ENCODE data around the gene PCDHGA6. TPM values are rescaled to one million over a fixed set of nuclear protein-coding genes. Genes with fewer than 3 reads are reported as not detected.
"Not testable (repeated sequence)": the region's sequence is repeated elsewhere in the genome, so short reads cannot be mapped to it uniquely, and the experiment has no call there.

Gene PCDHGA6
- total RNA-seq (0.47 TPM), polyA plus RNA-seq (1.2 TPM)
- long read RNA-seq, donor 1, full-length matches to known transcripts = 1 of 1 reads
- long read RNA-seq, donor 1, partial matches to known transcripts = 0 of 1 reads
- long read RNA-seq, donor 1, other reads (novel, unspliced or antisense) = 0 of 1 reads
- long read RNA-seq, donor 2 = 0 reads
- long read RNA-seq, donor 3 = 0 reads
- long read RNA-seq, donor 4 = 0 reads
- long read RNA-seq, donor 5, full-length matches to known transcripts = 2 of 2 reads
- long read RNA-seq, donor 5, partial matches to known transcripts = 0 of 2 reads
- long read RNA-seq, donor 5, other reads (novel, unspliced or antisense) = 0 of 2 reads
- long read RNA-seq, donor 6 = 0 reads
- long read RNA-seq, donor 7 = 0 reads
- long read RNA-seq, donor 8, full-length matches to known transcripts = 1 of 1 reads
- long read RNA-seq, donor 8, partial matches to known transcripts = 0 of 1 reads
- long read RNA-seq, donor 8, other reads (novel, unspliced or antisense) = 0 of 1 reads
- long read RNA-seq, donor 9, full-length matches to known transcripts = 1 of 1 reads
- long read RNA-seq, donor 9, partial matches to known transcripts = 0 of 1 reads
- long read RNA-seq, donor 9, other reads (novel, unspliced or antisense) = 0 of 1 reads
- long read RNA-seq, donor 10 = 0 reads

DNA sequence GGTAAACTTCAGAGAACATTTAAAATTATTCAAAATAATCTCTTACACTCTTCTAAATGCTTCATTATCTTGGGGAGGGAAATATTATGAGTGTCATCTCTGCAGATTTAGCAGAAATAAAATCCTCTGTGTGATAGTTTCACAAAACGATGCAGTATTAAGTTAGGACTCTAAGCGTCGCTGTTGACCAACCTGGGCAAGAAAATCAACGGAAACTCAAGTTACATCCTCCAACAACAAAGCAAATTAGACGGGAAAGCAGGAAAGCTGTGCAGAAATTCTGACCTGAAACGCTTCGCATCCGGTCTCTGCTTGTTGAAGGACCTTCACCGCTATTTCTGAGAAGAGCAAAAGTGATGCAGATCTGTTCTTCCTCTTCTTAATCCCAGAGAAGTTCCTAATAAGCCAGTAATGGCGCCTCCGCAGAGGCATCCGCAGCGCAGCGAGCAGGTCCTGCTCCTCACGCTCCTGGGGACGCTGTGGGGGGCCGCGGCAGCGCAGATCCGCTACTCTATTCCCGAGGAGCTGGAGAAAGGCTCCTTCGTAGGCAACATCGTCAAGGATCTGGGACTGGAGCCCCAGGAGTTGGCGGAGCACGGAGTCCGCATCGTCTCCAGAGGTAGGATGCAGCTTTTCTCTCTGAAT, at the start of gene PCDHGA6:
Gene PCDHGA6, plus strand, starts transcription at position 219 of the 645 bp plus-strand sequence. Its CDS starts 193 bp downstream, at position 412.
- 28% methylated on average over 27 of the region's 27 CpGs for WGBS
- Histone ChIP-seq H3K27ac (ENCODE audit: low read depth in 1 of 2, low read length in 1 of 2) (no peak within 1 kb of the TSS), H3K4me1 (ENCODE audit: control insufficient read depth in 2 of 2, insufficient read depth in 2 of 2, low read length in 2 of 2) (no peaks in the 10 kb centered on the region), H3K27me3 (ENCODE audit: control insufficient read depth in 2 of 2, insufficient read depth in 1 of 2, low read length in 1 of 2) (peaks cover 0 to 61% of the 10 kb centered on the region in 2 donors), H3K4me3 (ENCODE audit: low read length in 2 of 2) (no peak within 1 kb of the TSS), H3K9me3 (ENCODE audit: control insufficient read depth in 2 of 2, insufficient read depth in 1 of 2, low read length in 1 of 2) (peaks cover 12 to 54% of the 10 kb centered on the region in 2 donors), H3K36me3 (ENCODE audit: control insufficient read depth in 2 of 2, insufficient read depth in 2 of 2, low read length in 1 of 2) (no peaks in the 10 kb centered on the region)
- DNase-seq (ENCODE audit: low read depth in 6 of 9, low spot score in 9 of 9) = peak in 1 of 9 donors; percentile 9

DNA sequence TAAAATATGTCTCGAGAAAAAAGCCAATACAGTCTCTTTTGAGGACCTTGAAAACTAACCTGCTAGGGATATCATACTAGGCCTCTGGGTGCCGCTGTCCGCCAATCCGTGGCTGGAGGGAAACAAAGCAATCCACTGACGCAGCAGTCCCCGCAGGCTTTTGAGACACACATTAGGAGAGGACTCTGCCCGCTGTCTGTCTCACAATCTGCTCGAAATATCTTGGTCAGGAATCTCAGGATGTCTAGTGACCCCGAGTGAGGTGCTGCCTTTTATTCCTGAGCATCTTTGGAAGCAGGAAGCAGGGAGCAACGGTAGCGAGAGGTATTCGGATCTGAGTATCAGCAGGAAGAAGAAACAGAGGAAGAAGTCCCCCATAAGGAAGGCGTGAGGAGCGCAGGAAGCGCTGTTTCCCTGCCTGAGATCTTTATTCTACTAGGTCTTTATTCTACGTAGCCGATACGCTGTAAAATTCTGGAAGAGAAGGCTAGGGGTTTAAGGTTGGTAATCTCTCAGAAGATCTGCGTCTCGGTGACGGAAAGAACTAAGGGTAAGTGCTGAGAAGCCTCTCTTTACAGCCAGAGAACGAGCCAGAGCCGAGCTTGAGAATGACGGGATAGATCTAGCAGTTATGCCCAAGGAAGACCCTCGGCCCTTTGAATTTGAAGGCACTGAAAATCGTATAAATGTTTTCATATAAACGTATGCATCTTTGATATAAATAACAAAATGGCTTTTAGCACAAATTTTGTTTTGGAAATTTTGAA, 47.4 kb upstream of the PCDHGA6 start:
- peak overlapping the region; percentile 42 to 45 for H3K4me3 ChIP-seq (ENCODE audit: low read length in 2 of 2)
- 13% methylated on average over 27 of the region's 27 CpGs for WGBS
- peaks cover 0 to 2% of the 10 kb centered on the region in 2 donors for H3K4me1 ChIP-seq (ENCODE audit: control insufficient read depth in 2 of 2, insufficient read depth in 2 of 2, low read length in 2 of 2)
- H3K27me3 ChIP-seq (ENCODE audit: control insufficient read depth in 2 of 2, insufficient read depth in 1 of 2, low read length in 1 of 2) = peaks cover 6 to 14% of the 10 kb centered on the region in 2 donors
- peaks cover 2 to 14% of the 10 kb centered on the region in 2 donors for H3K9me3 ChIP-seq (ENCODE audit: control insufficient read depth in 2 of 2, insufficient read depth in 1 of 2, low read length in 1 of 2)
- DNase-seq (ENCODE audit: low read depth in 6 of 9, low spot score in 9 of 9) = peak; percentile 30 to 74 (median 52)
- H3K36me3 ChIP-seq (ENCODE audit: control insufficient read depth in 2 of 2, insufficient read depth in 2 of 2, low read length in 1 of 2) = no peaks in the 10 kb centered on the region
- no peak overlapping the region for H3K27ac ChIP-seq (ENCODE audit: low read depth in 1 of 2, low read length in 1 of 2)

DNA sequence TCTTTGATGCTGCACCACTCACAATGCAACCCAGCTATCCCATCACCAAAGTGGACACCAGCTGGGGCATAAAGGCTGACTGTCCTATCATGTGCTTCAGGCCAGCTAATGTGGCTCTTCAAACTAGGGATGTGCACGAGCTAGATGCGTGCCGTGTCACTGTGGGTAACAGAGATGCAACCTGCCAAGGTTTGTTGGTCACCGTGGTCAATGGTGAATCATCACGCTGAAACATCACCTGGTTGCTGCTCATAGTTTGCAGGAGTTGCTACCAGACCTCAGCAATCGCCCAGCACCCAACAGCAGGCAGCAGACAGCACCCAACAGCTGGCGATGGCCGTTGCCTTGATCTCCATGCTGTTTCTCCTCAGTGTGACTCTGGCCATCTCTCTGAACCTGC, 45.5 kb upstream of the PCDHGA6 start:
- Histone ChIP-seq H3K4me1 (ENCODE audit: control insufficient read depth in 2 of 2, insufficient read depth in 2 of 2, low read length in 2 of 2) (no peaks in the 10 kb centered on the region), H3K27me3 (ENCODE audit: control insufficient read depth in 2 of 2, insufficient read depth in 1 of 2, low read length in 1 of 2) (peaks cover 6 to 24% of the 10 kb centered on the region in 2 donors), H3K4me3 (ENCODE audit: low read length in 2 of 2) (no peak overlapping the region), H3K36me3 (ENCODE audit: control insufficient read depth in 2 of 2, insufficient read depth in 2 of 2, low read length in 1 of 2) (no peaks in the 10 kb centered on the region), H3K27ac (ENCODE audit: low read depth in 1 of 2, low read length in 1 of 2) (no peak overlapping the region), H3K9me3 (ENCODE audit: control insufficient read depth in 2 of 2, insufficient read depth in 1 of 2, low read length in 1 of 2) (peaks cover 4 to 24% of the 10 kb centered on the region in 2 donors)
- DNase-seq (ENCODE audit: low read depth in 6 of 9, low spot score in 9 of 9) = no peak
- 84% methylated on average over 8 of the region's 8 CpGs for WGBS

DNA sequence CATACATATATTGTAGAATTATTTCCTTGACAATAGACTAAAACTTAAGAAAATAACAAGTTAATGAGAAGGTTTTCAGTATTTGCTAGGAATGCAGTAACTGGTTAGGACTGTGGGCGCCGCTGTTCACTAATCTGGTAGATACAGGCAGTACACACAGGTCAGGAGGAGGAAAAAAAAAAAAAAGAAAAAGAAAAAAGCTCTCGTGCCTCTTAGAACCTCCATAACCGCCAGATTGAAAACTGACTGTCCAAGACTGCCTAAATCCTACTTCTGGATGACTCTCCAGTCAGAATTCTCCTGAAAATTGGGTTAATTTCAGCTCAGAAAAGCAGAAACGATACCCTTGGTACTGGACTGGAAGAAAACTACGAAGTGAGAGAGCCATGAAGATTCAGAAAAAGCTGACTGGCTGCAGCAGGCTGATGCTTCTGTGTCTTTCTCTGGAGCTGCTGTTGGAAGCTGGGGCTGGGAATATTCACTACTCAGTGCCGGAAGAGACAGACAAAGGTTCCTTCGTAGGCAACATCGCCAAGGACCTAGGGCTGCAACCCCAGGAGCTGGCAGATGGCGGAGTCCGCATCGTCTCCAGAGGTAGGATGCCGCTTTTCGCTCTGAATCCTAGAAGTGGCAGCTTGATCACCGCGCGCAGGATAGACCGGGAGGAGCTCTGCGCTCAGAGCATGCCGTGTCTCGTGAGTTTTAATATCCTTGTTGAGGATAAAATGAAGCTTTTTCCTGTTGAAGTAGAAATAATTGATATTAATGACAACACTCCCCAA, 43.2 kb upstream of the PCDHGA6 start, which contains the start of gene PCDHGA1:
Gene PCDHGA1, plus strand, starts transcription at position 216 of the 782 bp plus-strand sequence.
- DNase-seq (ENCODE audit: low read depth in 6 of 9, low spot score in 9 of 9) = peak in 1 of 9 donors; percentile 11

DNA sequence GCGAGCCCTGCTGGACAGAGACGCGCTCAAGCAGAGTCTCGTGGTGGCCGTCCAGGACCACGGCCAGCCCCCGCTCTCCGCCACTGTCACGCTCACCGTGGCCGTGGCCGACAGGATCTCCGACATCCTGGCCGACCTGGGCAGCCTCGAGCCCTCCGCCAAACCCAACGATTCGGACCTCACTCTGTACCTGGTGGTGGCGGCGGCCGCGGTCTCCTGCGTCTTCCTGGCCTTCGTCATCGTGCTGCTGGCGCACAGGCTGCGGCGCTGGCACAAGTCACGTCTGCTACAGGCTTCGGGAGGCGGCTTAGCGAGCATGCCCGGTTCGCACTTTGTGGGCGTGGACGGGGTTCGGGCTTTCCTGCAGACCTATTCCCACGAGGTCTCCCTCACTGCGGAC, 41.1 kb upstream of the PCDHGA6 start:
- peaks cover 6 to 30% of the 10 kb centered on the region in 2 donors for H3K27me3 ChIP-seq (ENCODE audit: control insufficient read depth in 2 of 2, insufficient read depth in 1 of 2, low read length in 1 of 2)

More for the DNA sequence above, 43.2 kb upstream of the PCDHGA6 start, which contains the start of gene PCDHGA1:
- peaks cover 4 to 24% of the 10 kb centered on the region in 2 donors for H3K9me3 ChIP-seq (ENCODE audit: control insufficient read depth in 2 of 2, insufficient read depth in 1 of 2, low read length in 1 of 2)
- H3K36me3 ChIP-seq (ENCODE audit: control insufficient read depth in 2 of 2, insufficient read depth in 2 of 2, low read length in 1 of 2) = no peaks in the 10 kb centered on the region
- H3K27me3 ChIP-seq (ENCODE audit: control insufficient read depth in 2 of 2, insufficient read depth in 1 of 2, low read length in 1 of 2) = peaks cover 6 to 33% of the 10 kb centered on the region in 2 donors
- no peak within 1 kb of the TSS for H3K27ac ChIP-seq (ENCODE audit: low read depth in 1 of 2, low read length in 1 of 2)
- no peaks in the 10 kb centered on the region for H3K4me1 ChIP-seq (ENCODE audit: control insufficient read depth in 2 of 2, insufficient read depth in 2 of 2, low read length in 2 of 2)
- WGBS = 34% methylated on average over 21 of the region's 21 CpGs
- H3K4me3 ChIP-seq (ENCODE audit: low read length in 2 of 2) = no peak within 1 kb of the TSS

DNA sequence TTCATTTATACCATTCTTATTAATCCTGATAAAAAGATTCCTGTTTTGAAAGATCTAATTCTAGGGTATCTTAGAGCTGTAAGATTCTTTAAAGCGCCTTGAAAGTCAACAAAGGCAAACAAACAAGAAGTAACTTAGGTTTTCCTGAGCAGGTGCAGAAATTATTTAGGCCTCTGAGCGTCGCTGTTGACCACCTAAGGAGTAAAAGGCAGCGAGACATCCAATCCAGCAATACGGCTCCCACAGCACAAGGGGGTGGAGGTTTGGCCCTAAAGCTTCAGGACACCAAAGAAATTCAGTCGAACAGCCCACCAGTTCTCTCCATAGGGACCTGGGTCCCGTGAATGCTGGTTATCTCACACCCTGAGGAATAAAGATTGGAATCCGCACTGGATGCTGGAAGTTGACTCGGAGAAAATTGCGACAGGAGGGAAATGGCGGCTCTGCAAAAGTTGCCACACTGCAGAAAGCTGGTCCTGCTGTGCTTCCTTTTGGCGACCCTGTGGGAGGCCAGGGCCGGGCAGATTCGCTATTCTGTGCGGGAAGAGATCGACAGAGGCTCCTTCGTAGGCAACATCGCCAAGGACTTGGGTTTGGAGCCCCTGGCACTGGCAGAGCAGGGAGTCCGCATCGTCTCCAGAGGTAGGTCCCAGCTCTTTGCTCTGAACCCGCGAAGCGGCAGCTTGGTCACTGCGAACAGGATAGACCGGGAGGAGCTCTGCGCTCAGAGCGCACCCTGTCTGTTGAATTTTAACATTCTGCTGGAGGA, 35.0 kb upstream of the PCDHGA6 start, which contains the start of gene PCDHGA2:
Gene PCDHGA2, plus strand, starts transcription at position 223 of the 769 bp plus-strand sequence.
- WGBS = 18% methylated on average over 27 of the region's 27 CpGs
- Histone ChIP-seq H3K36me3 (ENCODE audit: control insufficient read depth in 2 of 2, insufficient read depth in 2 of 2, low read length in 1 of 2) (no peaks in the 10 kb centered on the region), H3K4me1 (ENCODE audit: control insufficient read depth in 2 of 2, insufficient read depth in 2 of 2, low read length in 2 of 2) (no peaks in the 10 kb centered on the region), H3K27ac (ENCODE audit: low read depth in 1 of 2, low read length in 1 of 2) (no peak within 1 kb of the TSS), H3K4me3 (ENCODE audit: low read length in 2 of 2) (no peak within 1 kb of the TSS), H3K27me3 (ENCODE audit: control insufficient read depth in 2 of 2, insufficient read depth in 1 of 2, low read length in 1 of 2) (peaks cover 0 to 29% of the 10 kb centered on the region in 2 donors), H3K9me3 (ENCODE audit: control insufficient read depth in 2 of 2, insufficient read depth in 1 of 2, low read length in 1 of 2) (peaks cover 5 to 19% of the 10 kb centered on the region in 2 donors)
- DNase-seq (ENCODE audit: low read depth in 6 of 9, low spot score in 9 of 9) = no peak

More for the DNA sequence above, 41.1 kb upstream of the PCDHGA6 start:
- H3K27ac ChIP-seq (ENCODE audit: low read depth in 1 of 2, low read length in 1 of 2); DNase-seq (ENCODE audit: low read depth in 6 of 9, low spot score in 9 of 9); H3K4me1 ChIP-seq (ENCODE audit: control insufficient read depth in 2 of 2, insufficient read depth in 2 of 2, low read length in 2 of 2); H3K4me3 ChIP-seq (ENCODE audit: low read length in 2 of 2); H3K36me3 ChIP-seq (ENCODE audit: control insufficient read depth in 2 of 2, insufficient read depth in 2 of 2, low read length in 1 of 2): not testable (repeated sequence)
- peaks cover 4 to 24% of the 10 kb centered on the region in 2 donors for H3K9me3 ChIP-seq (ENCODE audit: control insufficient read depth in 2 of 2, insufficient read depth in 1 of 2, low read length in 1 of 2)
- 55% methylated on average over 39 of the region's 39 CpGs for WGBS

DNA sequence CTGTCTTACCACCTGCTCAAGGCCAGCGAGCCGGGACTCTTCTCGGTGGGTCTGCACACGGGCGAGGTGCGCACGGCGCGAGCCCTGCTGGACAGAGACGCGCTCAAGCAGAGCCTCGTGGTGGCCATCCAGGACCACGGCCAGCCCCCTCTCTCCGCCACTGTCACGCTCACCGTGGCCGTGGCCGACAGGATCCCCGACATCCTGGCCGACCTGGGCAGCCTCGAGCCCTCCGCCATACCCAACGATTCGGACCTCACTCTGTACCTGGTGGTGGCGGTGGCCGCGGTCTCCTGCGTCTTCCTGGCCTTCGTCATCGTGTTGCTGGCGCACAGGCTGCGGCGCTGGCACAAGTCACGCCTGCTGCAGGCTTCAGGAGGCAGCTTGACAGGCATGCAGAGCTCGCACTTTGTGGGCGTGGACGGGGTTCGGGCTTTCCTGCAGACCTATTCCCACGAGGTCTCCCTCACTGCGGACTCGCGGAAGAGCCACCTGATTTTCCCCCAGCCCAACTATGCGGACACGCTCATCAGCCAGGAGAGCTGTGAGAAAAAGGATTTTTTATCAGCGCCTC, 32.8 kb upstream of the PCDHGA6 start:
- Histone ChIP-seq H3K9me3 (ENCODE audit: control insufficient read depth in 2 of 2, insufficient read depth in 1 of 2, low read length in 1 of 2) (peaks cover 15 to 37% of the 10 kb centered on the region in 2 donors), H3K27me3 (ENCODE audit: control insufficient read depth in 2 of 2, insufficient read depth in 1 of 2, low read length in 1 of 2) (peaks cover 0 to 35% of the 10 kb centered on the region in 2 donors)
- not testable (repeated sequence) for H3K4me1 ChIP-seq (ENCODE audit: control insufficient read depth in 2 of 2, insufficient read depth in 2 of 2, low read length in 2 of 2); H3K36me3 ChIP-seq (ENCODE audit: control insufficient read depth in 2 of 2, insufficient read depth in 2 of 2, low read length in 1 of 2); H3K4me3 ChIP-seq (ENCODE audit: low read length in 2 of 2); H3K27ac ChIP-seq (ENCODE audit: low read depth in 1 of 2, low read length in 1 of 2); DNase-seq (ENCODE audit: low read depth in 6 of 9, low spot score in 9 of 9)
- WGBS = 72% methylated on average over 45 of the region's 45 CpGs
